Endothelial cell of umbilical vein (primary cell): Measurements from ENCODE around the gene NKX2-4. TPM values are rescaled to one million over a fixed set of nuclear protein-coding genes. Genes with fewer than 3 reads are reported as not detected.

ENCODE experiments used
- BruUV-seq: library from RNA; stranded (reverse); fragments of 400-500 nt; replicated peaks from 2 replicates; lab custom pipeline; 2021; lab: Mats Ljungman, UMichigan
- CTCF ChIA-PET: fragments of 300-600, 350-600 bp; sonication (Branson Sonifier 250); formaldehyde crosslinking; loops from one replicate; lab custom pipeline; 2021; ENCODE audit warnings: antibody characterized with exemption, inconsistent platforms; lab: Charles Lee
- POLR2A ChIA-PET: fragments of 300-600, 350-600 bp; sonication (Branson Sonifier 250); formaldehyde crosslinking; loops from one replicate; lab custom pipeline; 2021; ENCODE audit warnings: antibody characterized with exemption, inconsistent platforms; lab: Charles Lee
- DNase-seq: peaks from one replicate; pipeline ENCODE4 v3.0.0-alpha.2; 2011; ENCODE audit warnings: low read depth, low spot score
- FAIRE-seq: peaks from 2 replicates; lab custom pipeline; 2011; peaks lifted over from hg19 to GRCh38; lab: Jason Lieb, UNC
- H2AFZ ChIP-seq: 2 replicates; pipeline ENCODE4 v1.6.0; 2012; ENCODE audit warnings: low read depth, low read length, control low read depth, inconsistent platforms
- H3K27ac ChIP-seq: 2 replicates; pipeline ENCODE4 v1.5.1; 2011; ENCODE audit warnings: low read depth, mild to moderate bottlenecking, control low read depth, low read length, moderate library complexity; ENCODE audit not compliant: insufficient read depth
- H3K27me3 ChIP-seq, 2 experiments: 2 replicates each; pipeline versions ENCODE4 v1.6.0 to v1.6.1; 2011; ENCODE audit warnings: low read length in 2 of 2, mixed read lengths in 1 of 2; ENCODE audit not compliant: control insufficient read depth in 2 of 2, insufficient read depth in 2 of 2
- H3K36me3 ChIP-seq, 2 experiments: 2 replicates in 1 of 2; 3 replicates in 1 of 2; pipeline ENCODE4 v1.5.1; 2011; ENCODE audit warnings: low read length in 2 of 2, mild to moderate bottlenecking in 1 of 2, moderate library complexity in 1 of 2; ENCODE audit not compliant: control insufficient read depth in 2 of 2, insufficient read depth in 2 of 2; ENCODE audit errors: extremely low read depth in 1 of 2
- H3K4me1 ChIP-seq: 3 replicates; pipeline ENCODE4 v1.5.1; 2011; ENCODE audit warnings: mild to moderate bottlenecking, low read length; ENCODE audit not compliant: control insufficient read depth, insufficient read depth; ENCODE audit errors: extremely low read depth
- H3K4me2 ChIP-seq: 2 replicates; pipeline ENCODE4 v1.6.1; 2011; ENCODE audit warnings: low read length, control low read depth, mixed read lengths; ENCODE audit not compliant: insufficient read depth
- H3K4me3 ChIP-seq, 3 experiments: fragments of 200-600 bp in 1 of 3; sonication (generic), shearing (Covaris generic) in 1 of 3; replicated peaks in 1 of 3; 2 replicates each; pipeline ENCODE4 v1.5.1; 2011 to 2016; ENCODE audit warnings: control low read depth in 3 of 3, low read length in 3 of 3, mild to moderate bottlenecking in 2 of 3, inconsistent platforms in 1 of 3, low read depth in 1 of 3, moderate library complexity in 1 of 3; ENCODE audit not compliant: insufficient read depth in 1 of 3
- H3K79me2 ChIP-seq: 2 replicates; pipeline ENCODE4 v1.6.0; 2012; ENCODE audit warnings: low read length, inconsistent platforms; ENCODE audit not compliant: control insufficient read depth, insufficient read depth
- H3K9ac ChIP-seq: replicated peaks from 2 replicates; pipeline ENCODE3; 2011; ENCODE audit warnings: low read length, control low read depth; ENCODE audit not compliant: insufficient read depth; ENCODE audit errors: extremely low read depth
- H3K9me1 ChIP-seq: replicated peaks from 3 replicates; pipeline ENCODE4 v1.6.0; 2011; ENCODE audit warnings: mild to moderate bottlenecking, low read length; ENCODE audit not compliant: control insufficient read depth, insufficient read depth; ENCODE audit errors: extremely low read depth
- H3K9me3 ChIP-seq: replicated peaks from 2 replicates; pipeline ENCODE4 v1.5.1; 2012; ENCODE audit warnings: low read length, inconsistent platforms; ENCODE audit not compliant: control insufficient read depth, insufficient read depth
- H4K20me1 ChIP-seq: replicated peaks from 2 replicates; pipeline ENCODE3; 2011; ENCODE audit warnings: mild to moderate bottlenecking, low read length; ENCODE audit not compliant: control insufficient read depth, insufficient read depth; ENCODE audit errors: extremely low read depth
- CTCF ChIP-seq, 2 donors: IDR thresholded peaks; 1 replicate in 1 of 2; 2 replicates in 1 of 2; pipeline ENCODE4 v1.5.1; 2011; ENCODE audit warnings: low read length in 2 of 2, mild to moderate bottlenecking in 2 of 2, moderate library complexity in 2 of 2, control low read depth in 1 of 2, inconsistent platforms in 1 of 2, low read depth in 1 of 2; ENCODE audit not compliant: insufficient read depth in 1 of 2; ENCODE audit errors: extremely low read depth in 1 of 2
- EZH2 ChIP-seq: IDR thresholded peaks from 2 replicates; pipeline ENCODE4 v1.6.1; 2012; ENCODE audit warnings: borderline replicate concordance, low read depth, mild to moderate bottlenecking, moderate library complexity, low read length, inconsistent platforms; ENCODE audit not compliant: severe bottlenecking
- FOS ChIP-seq: IDR thresholded peaks from 2 replicates; pipeline ENCODE4 v1.6.1; 2011; ENCODE audit warnings: mild to moderate bottlenecking, low read length, moderate library complexity, borderline replicate concordance; ENCODE audit not compliant: insufficient read depth
- GATA2 ChIP-seq: IDR thresholded peaks from 2 replicates; pipeline ENCODE4 v1.7.0; 2011; ENCODE audit warnings: low read depth, mild to moderate bottlenecking, moderate library complexity, mixed read lengths, low read length; ENCODE audit not compliant: insufficient read length, insufficient read depth
- JUN ChIP-seq: IDR thresholded peaks from 2 replicates; pipeline ENCODE4 v1.6.1; 2011; ENCODE audit warnings: borderline replicate concordance, low read depth; ENCODE audit not compliant: insufficient read length, insufficient read depth
- MAX ChIP-seq: IDR thresholded peaks from 2 replicates; pipeline ENCODE4 v1.6.1; 2011; ENCODE audit not compliant: insufficient read depth, insufficient read length
- MYC ChIP-seq: IDR thresholded peaks from one replicate; pipeline ENCODE4 v1.6.1; 2011; ENCODE audit warnings: mild to moderate bottlenecking, low read depth, low read length
- POLR2A ChIP-seq: IDR thresholded peaks from 2 replicates; pipeline ENCODE4 v1.6.1; 2012; ENCODE audit warnings: low read depth, mild to moderate bottlenecking, control low read depth, low read length
- POLR2AphosphoS5 ChIP-seq: IDR thresholded peaks from 2 replicates; pipeline ENCODE4 v1.6.1; 2012; ENCODE audit warnings: low read depth, mild to moderate bottlenecking, control low read depth, low read length, moderate library complexity; ENCODE audit not compliant: insufficient read depth
- dilution Hi-C: fragments of 300-500 bp; cut with MboI; formaldehyde crosslinking; loops from one replicate; pipeline ENCODE4 v1.15.0; 2019; ENCODE audit warnings: low sequenced_read_pairs; ENCODE audit not compliant: extremely low pct_ligation_motif_present
- intact Hi-C: fragments of 100-400 bp; cut with micrococcal nuclease; formaldehyde crosslinking; loops from one replicate; pipeline ENCODE4 v1.10.0; 2022
- polyA plus RNA-seq, 4 experiments: library from polyadenylated mRNA; depleted of rRNA in 3 of 4; stranded (reverse) in 3 of 4; unstranded in 1 of 4; fragments of >200 nt; gene quantifications; 2 replicates each; pipeline versions ENCODE4 v1.2.1 to v1.2.3, GENCODE V29; 2011 to 2012; ENCODE audit warnings: missing spikeins in 1 of 4
- total RNA-seq: library from RNA; stranded (reverse); gene quantifications from 2 replicates; pipeline ENCODE4 v1.2.3, GENCODE V29; 2021

The NKX2-4 gene
- total and polyA plus RNA-seq, 2 donors (not counting 3 experiments of a cell fraction or from before 2014, with no cell fraction given) = not detected

DNA sequence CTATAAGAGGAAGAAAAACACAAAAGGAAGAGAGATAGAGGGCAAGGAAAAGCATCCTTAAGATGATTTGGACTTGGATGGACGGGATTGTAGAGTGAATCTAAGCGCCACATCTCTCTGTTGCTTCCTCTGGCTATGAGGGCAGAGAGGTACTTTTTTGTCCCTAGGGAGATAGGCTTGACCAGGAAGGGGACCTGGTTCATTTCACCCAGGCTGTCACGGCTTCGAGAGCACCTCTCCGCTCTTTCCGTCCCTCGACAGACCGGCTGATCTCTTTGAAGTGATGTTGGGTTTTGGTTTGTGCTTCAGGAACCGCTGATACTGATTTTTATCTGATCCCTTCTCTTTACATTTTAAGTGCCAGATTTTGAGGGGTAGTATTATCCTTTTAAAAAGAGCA is 19.6 kb downstream of the NKX2-4 start:
- FAIRE-seq = no peak
- no peaks in the 10 kb centered on the region for H3K9me3 ChIP-seq
- dilution Hi-C loops (no loop called here), intact Hi-C loops (no loop called here)
- peaks cover 12% of the 10 kb centered on the region for H3K79me2 ChIP-seq
- H4K20me1 ChIP-seq = peaks cover 2% of the 10 kb centered on the region
- TF ChIP-seq JUN (no peak), MAX (no peak), POLR2AphosphoS5 (no peak), GATA2 (no peak), EZH2 (no peak), CTCF (IDR thresholded peaks at IDR 0.05; ENCODE audit: extremely low read depth in 1 of 2, insufficient read depth in 1 of 2, low read depth in 1 of 2, low read length in 2 of 2) (no peak), POLR2A (no peak), MYC (no peak), FOS (no peak)
- peaks cover 3% of the 10 kb centered on the region for H3K4me1 ChIP-seq
- ChIA-PET CTCF (no interaction called here), POLR2A (no interaction called here)
- no peak overlapping the region for H3K4me3 ChIP-seq
- H3K27me3 ChIP-seq = no peaks in the 10 kb centered on the region
- H3K27ac ChIP-seq = no peak overlapping the region
- peaks cover 4 to 6% of the 10 kb centered on the region in 2 experiments for H3K36me3 ChIP-seq
- H3K9me1 ChIP-seq = no peaks in the 10 kb centered on the region
- no peak for DNase-seq
- no peak overlapping the region for H2AFZ ChIP-seq
- H3K9ac ChIP-seq = no peak overlapping the region
- no peak overlapping the region for H3K4me2 ChIP-seq
- no TSS peak for BruUV-seq
